HG03039 (cell line): ENCODE results near the gene NCAM2.

Source experiments
- ATAC-seq: cut with Tn5 transposase; IDR thresholded peaks from one replicate; pipeline ENCODE4 v1.9.1; 2021; ENCODE audit warnings: mild to moderate bottlenecking, moderate library complexity; ENCODE audit not compliant: unreplicated experiment

The NCAM2 gene

GRCh38 chr21:21025742-21026141 is 27.5 kb downstream of the NCAM2 start:
- no peak for ATAC-seq

DNA sequence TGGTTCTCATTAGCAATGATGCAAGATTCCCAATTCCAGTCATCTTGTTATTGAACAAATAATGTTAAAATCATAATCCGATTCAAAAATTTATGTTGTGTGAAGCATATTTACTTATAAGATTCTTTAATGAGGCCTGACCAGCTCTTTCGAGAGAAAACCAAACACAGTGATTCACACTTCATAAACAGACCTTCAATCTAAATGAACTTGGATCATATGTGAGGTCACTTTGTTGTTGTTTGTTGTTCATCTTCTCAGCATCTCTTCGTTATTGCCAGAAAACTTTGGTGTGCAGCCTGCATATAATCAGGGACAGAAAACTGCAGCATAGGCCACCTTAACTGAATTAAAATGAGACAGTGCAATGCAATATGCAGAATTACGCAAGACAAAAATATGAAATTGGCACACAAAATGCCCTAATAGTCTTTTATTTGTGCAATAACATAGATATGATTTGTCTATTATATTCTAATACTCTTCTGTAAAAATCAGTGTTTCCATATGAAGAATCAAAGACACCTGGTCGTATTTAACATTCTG is 30.1 kb downstream of the NCAM2 start:
- no peak for ATAC-seq

GRCh38 chr21:21029164-21029563 is 31.0 kb downstream of the NCAM2 start:
- no peak for ATAC-seq

GRCh38 chr21:21030311-21030710 is 32.1 kb downstream of the NCAM2 start:
- no peak for ATAC-seq

- no peak for ATAC-seq
Observed at GRCh38 chr21:21034036-21034435, 35.8 kb downstream of the NCAM2 start.

DNA sequence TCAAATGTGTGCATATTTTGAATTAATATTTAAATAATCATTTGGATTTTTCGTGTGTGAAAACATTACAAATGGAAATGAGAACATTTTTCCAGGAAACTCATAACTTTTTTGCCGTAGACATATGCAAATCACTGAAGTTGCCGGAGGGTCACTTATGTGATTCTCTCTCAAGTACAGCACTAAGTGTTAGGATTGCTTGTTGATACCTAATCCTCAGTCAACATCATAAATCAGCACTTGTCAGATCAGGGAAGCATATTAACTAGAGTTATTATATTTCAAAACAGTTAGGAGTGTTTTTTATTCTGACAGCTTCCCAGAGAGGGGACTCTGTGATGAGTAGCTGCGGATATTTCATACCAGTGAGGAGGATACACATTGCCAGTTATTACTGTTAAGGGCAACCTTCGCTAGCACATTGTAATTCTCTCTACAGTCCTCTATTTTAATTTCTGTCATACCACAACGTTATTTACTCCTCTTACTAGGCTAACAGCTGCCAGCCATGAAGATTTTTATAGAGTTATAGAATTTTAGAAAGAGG is 41.5 kb downstream of the NCAM2 start:
- no peak for ATAC-seq

GRCh38 chr21:21045518-21045917 is 47.3 kb downstream of the NCAM2 start:
- ATAC-seq = no peak

- ATAC-seq = no peak
Observed at GRCh38 chr21:21046063-21046462, 47.9 kb downstream of the NCAM2 start.

DNA sequence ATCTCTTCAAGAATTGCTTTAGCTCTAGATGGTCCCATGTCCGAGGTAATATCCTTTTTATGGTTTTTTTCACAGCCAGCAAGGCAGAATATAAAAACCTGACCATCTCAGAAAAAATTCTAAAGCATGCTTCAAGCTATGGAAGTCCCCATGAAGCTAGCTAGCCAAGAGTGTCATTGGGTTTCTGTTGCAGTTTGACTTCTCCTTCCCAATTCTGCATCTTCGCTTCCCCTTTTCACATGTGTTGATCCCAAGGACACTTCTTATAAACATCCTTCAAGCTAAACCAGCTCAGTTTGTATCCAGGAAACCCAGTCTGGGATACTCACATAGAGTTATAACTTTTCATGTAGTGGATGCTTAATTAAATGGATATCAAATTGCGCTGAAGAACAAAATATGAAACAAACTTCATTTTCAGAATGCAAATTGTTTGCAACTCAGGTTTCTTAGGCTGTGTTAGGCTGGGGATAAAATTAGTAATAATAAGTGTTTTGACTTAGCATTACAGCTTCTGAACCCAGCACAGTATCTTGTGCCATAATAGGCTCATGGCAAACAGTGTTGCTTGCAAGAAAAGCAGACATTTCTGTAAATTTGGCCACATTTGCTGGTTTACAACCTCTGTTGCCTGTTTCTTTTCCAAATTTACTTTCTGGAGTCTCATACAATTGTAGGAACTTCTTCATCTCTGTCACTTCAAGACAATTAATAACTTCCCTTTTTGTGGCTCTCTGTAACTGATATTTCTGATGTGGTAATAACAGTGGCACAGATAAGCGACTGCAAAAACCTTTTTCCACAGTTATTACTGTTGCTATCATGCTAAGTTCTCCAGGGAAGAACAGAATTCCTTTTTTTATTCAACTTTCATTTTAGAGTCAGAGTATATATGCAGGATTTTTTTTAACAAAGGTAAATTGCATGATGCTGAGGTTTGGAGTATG is 53.2 kb downstream of the NCAM2 start:
- ATAC-seq = no peak

- no peak for ATAC-seq
Observed at GRCh38 chr21:21052672-21053071, 54.5 kb downstream of the NCAM2 start.

- no peak for ATAC-seq
Observed at GRCh38 chr21:21057349-21058062, 59.3 kb downstream of the NCAM2 start.

GRCh38 chr21:21063828-21064227 is 65.6 kb downstream of the NCAM2 start:
- ATAC-seq = no peak

GRCh38 chr21:21064353-21064752 is 66.1 kb downstream of the NCAM2 start:
- ATAC-seq = no peak

GRCh38 chr21:21067375-21067774 is 69.2 kb downstream of the NCAM2 start:
- no peak for ATAC-seq

DNA sequence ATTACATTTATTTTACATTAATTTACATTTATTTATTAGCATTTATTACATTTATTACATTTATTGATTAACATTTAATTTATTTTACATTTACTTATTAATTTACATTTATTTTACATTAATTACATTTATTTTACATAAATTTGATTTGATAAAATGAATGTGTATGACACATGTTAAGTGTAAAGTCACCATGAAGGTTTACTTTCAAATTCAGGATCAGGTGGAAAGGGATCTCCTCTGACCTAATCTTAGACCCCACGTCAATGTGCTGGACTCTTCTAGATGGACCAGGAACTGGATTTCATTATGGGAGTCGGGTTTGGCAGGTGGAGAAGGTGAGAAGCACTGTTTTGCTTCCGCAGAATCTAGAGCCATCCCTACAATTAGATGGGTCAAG is 76.1 kb downstream of the NCAM2 start:
- no peak for ATAC-seq

GRCh38 chr21:21076051-21076450 is 77.8 kb downstream of the NCAM2 start:
- ATAC-seq = no peak

- no peak for ATAC-seq
Observed at GRCh38 chr21:21076491-21076890, 78.3 kb downstream of the NCAM2 start.

GRCh38 chr21:21079646-21080045 is 81.4 kb downstream of the NCAM2 start:
- no peak for ATAC-seq

- no peak for ATAC-seq
Observed at GRCh38 chr21:21084179-21084578, 86.0 kb downstream of the NCAM2 start.

DNA sequence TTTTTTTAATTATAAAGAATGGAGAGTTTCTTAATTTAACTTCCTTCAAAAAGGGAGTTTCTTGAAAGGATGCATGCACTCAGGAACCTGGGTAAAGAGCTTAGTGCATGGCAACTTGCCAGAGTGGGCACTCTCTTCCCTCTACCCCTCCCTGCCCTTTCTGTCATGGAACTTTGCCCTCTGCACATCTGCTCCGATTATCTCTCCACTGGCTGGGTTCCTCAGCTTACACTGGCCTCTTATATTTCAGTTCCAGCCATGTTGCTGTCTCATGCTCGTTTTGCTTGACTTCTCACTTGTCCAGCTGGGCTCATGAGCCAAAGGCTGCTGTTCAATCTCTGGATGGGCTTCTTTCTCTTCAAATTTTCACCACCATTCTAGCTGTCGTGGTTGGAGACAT is 87.0 kb downstream of the NCAM2 start:
- ATAC-seq = no peak

- ATAC-seq = no peak
Observed at GRCh38 chr21:21096956-21097355, 98.7 kb downstream of the NCAM2 start.

DNA sequence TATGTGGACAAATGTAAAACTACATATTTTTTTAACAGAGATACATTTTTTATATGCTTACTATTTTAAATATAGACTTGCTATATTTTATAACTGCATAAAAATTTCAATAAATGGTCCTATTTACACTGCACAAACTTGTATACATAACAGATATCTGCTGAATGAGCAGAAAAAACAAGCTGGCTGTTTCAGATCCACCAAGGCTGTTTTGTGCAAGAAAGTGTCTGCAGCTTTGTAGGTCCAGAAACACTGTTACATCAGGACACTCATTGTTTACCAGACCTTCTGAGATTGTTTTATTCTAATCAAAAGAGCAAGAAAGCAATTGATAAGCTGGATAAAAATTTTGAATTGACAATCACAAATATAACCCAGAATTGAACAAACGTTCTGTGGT is 99.3 kb downstream of the NCAM2 start:
- ATAC-seq = no peak
